ENCODE data around the gene CXCR2.
"Not testable (repeated sequence)": the region's sequence is repeated elsewhere in the genome, so short reads cannot be mapped to it uniquely, and the experiment has no call there.

Gene CXCR2

DNA sequence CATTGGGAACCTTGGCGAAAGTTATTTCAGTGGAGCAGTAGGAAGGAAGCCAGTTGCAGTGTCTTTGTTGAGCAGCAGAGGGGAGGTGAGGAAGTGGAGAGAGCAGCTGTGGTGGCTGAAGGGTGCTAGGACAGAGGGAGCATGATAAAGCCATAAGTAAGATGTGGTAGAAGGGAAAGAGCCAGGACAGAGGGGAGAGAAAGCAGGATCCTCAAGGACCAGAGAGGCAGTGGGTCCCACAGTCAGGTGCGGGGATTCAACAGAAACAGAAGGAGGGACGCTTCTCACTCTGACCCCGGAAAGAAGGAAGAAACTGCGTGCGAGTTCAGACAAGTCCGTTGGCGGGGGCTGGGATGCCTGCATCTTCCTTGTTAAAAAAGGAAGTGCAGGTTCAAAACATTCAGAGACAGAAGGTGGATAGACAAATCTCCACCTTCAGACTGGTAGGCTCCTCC lies at the start of gene CXCR2:
TSS of gene CXCR2 (plus strand) at position 403 of the 455 bp plus-strand sequence. CDS start 8,774 bp downstream, outside the sequence.
- no peak for DNase-seq

DNA sequence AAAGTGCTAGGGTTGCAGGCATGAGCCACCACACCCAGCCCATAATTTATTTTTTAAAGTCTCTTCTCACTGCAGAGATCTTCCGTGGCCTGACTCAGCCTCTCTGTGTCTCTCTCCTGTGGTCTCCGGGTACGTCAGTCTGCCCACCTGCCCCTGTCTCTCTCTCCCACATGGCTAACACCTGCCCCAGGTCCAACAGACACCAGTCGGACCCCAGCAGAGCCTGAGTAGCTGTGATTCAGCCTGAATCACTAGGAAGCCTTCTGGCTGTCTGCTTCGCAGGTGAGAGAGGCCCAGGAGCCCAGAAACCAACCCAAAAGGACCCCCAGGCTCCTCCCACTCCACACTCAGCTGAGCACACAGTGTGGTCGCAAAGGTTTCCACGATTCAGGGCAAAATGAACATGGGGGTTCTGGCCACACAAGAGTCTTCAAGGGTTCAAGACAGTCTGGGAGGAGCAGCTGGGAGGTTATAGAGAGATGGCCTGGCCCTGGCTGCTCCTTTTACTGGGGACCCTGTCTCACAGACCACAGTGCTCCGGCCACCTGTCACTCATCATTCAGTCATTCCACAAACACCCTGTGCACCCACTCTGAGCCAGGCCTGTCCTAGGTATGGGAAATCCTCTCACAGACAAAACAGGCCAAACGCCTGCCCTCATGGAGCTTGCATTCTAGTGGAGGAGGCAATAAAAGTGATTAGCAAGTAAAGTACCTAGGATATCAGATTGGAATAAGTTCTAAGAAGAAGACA lies 48.2 kb upstream of the CXCR2 start:
- DNase-seq: no peak

- no peak for DNase-seq
Measured at GRCh38 chr2:218079943-218080913, 45.6 kb upstream of the CXCR2 start.

DNA sequence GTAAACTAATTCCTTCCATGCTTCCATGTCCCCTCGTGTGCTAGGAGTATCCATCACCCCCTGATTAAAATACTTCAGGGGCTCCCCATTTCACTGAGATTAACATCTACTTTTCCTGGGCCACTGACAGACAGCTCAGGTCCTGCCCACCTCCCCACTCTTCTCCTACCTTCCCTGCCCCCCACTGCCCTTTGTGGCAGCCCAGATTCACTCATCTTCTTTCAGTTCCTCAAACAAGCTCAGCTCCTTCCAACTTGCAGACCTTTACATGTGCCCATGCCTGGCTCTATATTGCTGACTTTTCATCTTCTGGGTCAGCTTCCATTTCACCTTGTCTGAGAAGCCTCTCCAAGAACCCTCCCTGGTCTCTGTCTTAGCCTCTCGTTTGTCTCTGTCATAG lies 44.8 kb upstream of the CXCR2 start:
- no peak for DNase-seq

- DNase-seq: no peak
Measured at GRCh38 chr2:218081695-218082094, 44.1 kb upstream of the CXCR2 start.

DNA sequence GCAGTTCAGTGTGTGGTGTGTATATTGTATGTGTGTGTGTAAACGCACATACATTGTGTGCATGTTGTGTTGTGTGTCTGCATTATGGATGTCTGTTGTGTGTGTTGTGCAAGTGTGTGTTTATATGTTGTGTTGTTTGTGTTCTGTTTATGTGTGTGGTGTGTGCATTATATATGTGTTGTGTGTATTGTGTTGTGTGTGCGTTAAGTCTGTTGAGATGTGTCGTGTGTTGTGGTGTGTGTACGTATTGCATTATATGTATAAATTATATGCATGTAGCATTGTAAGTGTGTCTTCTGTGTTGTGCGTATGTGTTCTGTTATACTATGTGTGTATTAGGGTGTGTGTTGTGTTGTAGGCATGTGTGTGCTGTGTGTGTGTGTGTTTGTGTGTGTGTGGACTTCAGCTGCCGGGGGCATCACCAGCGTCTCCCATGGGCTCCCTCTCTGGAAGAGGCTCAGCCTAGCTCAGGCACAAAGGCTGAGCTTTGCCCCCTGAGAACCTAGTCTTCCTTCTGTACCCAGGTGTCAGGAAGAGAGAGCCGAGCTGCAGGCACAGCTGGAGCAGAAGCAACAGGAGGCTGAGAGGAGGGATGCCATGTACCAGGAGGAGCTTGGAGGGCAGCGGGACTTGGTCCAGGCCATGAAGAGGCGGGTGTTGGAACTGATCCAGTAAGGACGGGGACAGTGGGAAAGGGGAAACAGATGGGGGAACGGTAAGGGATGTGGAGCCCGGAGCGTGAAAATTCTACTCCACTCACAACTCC lies 43.1 kb upstream of the CXCR2 start:
- no peak for DNase-seq

DNA sequence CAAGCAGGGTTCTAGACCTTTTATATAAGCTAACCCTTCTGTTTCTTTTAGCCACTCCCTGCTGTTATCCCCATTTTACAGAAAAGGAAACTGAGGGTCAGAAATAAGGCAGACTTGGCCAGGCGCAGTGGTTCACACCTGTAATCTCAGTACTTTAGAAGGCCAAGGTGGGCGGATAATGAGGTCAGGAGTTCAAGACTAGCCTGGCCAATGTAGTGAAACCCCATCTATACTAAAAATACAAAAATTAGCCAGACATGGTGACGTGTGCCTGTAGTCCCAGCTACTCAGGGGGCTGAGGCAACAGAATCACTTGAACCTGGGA lies 42.5 kb upstream of the CXCR2 start:
- DNase-seq: no peak

DNA sequence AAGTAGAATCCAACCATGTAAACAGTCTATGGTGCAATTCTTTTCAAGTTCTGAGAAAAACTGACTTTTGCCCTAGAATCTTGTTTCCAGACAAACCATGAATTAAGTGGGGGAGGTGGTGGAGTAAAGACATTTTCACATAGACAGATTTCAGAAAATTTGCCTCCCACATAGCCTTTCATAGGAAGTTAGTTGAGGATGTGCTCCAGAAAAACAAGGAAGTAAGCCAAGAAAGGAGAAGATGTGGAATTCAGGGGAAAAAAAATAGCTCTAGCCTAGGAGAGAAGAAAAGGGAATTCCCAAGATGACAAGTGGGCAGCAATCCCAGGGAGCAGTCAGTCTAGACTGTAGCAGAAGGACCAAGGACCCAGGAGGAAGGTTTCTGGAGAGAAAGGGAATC lies 39.4 kb upstream of the CXCR2 start:
- DNase-seq: no peak

DNA sequence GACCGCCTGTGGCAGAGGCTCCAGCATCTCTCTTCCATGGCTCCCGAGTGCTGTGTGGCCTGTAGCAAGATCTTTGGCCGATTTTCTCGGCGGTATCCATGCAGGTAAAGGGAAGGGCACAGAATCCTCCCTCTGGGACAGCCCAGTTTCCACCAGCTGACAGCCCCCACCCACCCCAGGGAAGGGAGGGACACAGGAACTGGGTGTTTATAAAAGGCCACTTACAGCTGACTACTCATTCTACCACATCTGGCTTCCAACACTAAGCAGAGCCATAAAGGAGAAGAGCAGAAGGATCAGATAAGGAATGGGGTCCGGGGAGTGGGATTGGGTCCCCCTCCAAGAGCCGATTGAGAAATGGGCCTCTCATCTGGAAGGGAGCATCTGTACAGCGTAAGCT lies 36.6 kb upstream of the CXCR2 start:
- DNase-seq: no peak

GRCh38 chr2:218091746-218092145 lies 34.1 kb upstream of the CXCR2 start:
- no peak for DNase-seq

GRCh38 chr2:218093879-218094278 lies 31.9 kb upstream of the CXCR2 start:
- no peak for DNase-seq

- no peak for DNase-seq
Measured at GRCh38 chr2:218095853-218096252, 30.0 kb upstream of the CXCR2 start.

- DNase-seq: no peak
Measured at GRCh38 chr2:218097975-218098374, 27.9 kb upstream of the CXCR2 start.

DNA sequence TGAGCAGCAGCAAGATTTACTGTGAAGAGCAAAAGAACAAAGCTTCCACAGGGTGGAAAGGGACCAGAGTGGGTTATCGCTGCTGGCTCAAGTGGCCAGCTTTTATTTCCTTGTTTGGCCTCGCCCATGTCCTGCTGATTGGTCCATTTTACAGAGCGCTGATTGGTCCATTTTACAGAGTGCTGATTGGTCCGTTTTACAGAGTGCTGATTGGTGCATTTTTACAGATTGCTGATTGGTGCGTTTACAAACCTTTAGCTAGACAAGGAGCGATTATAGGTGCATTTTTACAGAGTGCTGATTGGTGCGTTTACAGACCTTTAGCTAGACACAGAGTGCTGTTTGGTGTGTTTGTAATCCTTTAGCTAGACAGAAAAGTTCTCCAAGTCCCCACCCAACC lies 17.0 kb upstream of the CXCR2 start:
- not testable (repeated sequence) for DNase-seq

- DNase-seq: not testable (repeated sequence)
Measured at GRCh38 chr2:218121789-218122188, 4.0 kb upstream of the CXCR2 start.

- not testable (repeated sequence) for DNase-seq
Measured at GRCh38 chr2:218122286-218122685, 3.5 kb upstream of the CXCR2 start.

DNA sequence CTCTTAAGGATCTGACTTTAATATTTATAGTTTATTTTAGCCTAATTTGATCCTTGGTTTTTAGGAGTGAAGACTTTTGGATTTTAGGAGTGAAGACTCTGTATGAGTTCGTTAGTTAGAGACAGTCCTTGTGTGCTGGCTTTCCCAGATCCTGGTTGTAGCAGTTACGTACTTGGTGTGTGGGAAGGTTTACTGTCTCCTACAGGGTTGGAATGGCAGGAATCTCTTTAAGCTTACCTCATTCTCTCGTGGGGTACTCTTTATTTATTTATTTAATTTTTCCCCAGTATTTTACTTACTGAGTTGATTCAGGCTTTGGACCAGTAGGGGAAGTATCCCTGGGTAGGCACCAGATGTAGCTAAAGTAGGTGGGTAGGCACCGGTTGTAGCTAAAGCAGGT lies 1.8 kb upstream of the CXCR2 start:
- DNase-seq: no peak

DNA sequence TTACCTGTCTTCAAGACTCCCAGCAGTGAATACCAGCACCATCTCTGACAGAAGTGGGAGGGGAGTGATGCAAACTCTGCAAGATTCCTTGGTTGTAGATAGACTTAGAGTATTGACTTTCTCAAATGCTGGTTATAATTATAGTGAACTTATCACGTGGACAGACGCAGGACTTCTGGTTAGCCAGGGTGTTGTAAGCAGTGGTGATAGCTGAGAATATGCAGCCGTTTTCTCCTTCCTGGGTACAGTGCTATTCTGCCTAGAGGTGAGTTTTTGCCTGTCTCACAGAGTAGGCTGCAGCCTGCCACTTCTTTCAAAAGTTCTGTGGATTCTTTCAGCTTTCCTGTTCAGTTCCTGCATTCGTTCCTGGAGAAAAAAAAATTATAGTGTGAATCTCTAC lies 733 bp upstream of the CXCR2 start:
- no peak for DNase-seq

DNA sequence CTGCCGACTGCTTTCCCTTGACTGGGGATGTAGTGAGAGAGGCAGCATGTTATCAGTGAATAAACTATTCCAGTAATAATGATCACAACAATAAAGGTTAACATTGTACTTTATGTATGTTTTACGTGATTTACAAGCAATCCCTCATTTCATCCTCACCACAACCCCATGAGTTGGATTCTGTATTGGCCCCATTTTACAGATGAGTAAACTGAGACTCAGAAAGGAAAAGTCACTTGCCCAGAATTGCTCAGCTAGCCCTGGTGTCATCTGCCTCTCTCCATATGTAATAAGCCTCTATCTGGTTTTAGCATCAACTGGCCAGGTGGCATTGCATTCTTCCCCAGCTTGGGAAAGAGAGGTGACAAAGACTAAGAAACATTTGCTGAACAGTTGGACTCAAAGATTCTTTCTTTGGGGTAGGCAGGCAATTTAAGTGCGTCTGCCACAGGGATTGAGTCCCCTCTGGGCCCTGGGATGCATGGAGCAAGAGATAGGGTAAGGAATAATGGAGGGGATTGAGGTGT lies 2.2 kb downstream of the CXCR2 start:
- no peak for DNase-seq

GRCh38 chr2:218128781-218129457 lies 3.1 kb downstream of the CXCR2 start:
- no peak for DNase-seq

DNA sequence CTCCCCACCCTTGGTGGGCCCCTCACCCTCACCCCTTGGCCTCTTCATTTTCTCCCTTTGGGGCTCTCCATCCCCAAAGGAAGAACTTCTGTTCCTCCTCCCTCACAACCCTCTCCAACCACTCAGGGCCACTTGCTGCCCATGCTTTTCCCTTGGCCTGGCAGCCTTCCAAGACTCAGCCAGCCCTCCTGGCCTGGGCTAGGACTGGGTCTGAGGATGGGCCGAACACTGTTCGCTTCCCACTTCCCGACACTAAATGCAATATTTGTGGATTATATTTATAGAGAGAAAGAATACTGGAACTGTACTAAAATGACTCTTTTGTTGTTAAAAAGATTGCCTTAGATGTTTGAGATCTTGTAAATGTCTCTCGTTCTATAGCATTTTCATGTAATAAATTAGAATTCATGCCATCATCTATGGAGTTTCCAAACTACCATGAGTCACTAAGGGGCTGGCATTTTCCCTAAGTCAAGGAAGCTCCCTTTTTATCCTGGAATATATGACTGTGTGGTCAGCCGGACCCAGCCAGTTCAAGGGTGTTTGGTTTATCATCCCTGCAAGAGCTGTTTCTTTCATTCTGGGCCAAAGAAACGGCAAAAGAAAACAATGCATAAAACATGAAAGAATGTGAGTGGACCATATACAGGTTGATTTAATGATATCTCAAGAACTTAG lies 3.8 kb downstream of the CXCR2 start:
- no peak for DNase-seq

DNA sequence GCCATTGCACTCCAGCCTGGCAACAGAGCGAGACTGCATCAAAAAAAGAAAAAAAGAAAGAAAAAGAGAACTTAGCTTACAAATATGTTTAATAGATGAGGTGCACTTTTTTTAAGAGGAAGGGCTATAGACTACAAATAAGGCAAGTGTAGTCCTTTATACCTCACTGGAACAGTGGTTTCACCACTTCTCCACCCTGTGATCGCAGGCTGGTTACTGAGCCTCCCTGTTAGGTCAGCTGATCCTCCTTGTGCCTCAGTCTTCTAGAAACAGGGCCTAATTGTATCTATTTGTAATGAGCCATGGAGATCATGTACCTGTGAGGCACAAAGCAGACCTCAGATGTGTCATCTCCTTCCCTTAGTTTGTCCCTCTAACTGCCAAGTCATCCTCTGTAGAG lies 4.5 kb downstream of the CXCR2 start:
- DNase-seq: no peak

Measured in NCI-H1092 (cell line).